ENCODE data around the gene GNAZ.
"Not testable (repeated sequence)": the region's sequence is repeated elsewhere in the genome, so short reads cannot be mapped to it uniquely, and the experiment has no call there.

The GNAZ gene

GRCh38 chr22:23070418-23071229 lies at the start of gene GNAZ:
Gene GNAZ (plus strand): TSS chr22:23070519. CDS start chr22:23095696, 25,177 bp downstream.
- DNase-seq = no peak

DNA sequence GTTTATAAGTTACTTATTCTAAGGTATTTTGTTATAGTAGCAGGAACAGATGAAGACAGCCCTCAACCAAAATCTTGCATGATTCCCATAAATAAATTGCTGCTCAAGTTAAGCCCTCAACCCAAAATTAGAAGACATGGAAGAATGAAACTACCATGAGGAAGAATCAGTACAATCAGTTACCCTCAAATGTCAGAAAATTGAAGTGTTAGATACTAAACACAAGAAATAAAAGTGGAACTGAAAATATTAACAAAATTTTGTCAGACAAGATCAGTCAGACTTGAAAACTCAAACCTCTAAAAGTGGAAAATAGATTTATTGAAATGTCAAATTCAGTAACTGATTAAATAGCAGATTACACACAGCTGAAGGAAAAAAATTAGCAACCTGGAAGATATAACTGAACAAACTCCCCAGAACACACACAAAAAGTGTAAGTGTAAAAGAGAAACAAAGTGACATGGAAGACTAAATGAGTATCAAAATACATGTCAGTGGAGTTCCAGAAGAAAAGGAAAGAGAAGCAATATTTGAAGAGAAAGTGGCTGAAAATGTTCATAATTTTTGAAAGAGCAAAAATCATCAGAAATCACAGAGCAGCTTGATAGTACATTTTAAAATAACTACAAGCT lies 49.5 kb upstream of the GNAZ start:
- no peak for DNase-seq

GRCh38 chr22:23021660-23022353 lies 48.5 kb upstream of the GNAZ start:
- DNase-seq = not testable (repeated sequence)

- no peak for DNase-seq
Measured at GRCh38 chr22:23023294-23023693, 47.0 kb upstream of the GNAZ start.

- DNase-seq = no peak
Measured at GRCh38 chr22:23026777-23027176, 43.5 kb upstream of the GNAZ start.

- not testable (repeated sequence) for DNase-seq
Measured at GRCh38 chr22:23027849-23028248, 42.5 kb upstream of the GNAZ start.

DNA sequence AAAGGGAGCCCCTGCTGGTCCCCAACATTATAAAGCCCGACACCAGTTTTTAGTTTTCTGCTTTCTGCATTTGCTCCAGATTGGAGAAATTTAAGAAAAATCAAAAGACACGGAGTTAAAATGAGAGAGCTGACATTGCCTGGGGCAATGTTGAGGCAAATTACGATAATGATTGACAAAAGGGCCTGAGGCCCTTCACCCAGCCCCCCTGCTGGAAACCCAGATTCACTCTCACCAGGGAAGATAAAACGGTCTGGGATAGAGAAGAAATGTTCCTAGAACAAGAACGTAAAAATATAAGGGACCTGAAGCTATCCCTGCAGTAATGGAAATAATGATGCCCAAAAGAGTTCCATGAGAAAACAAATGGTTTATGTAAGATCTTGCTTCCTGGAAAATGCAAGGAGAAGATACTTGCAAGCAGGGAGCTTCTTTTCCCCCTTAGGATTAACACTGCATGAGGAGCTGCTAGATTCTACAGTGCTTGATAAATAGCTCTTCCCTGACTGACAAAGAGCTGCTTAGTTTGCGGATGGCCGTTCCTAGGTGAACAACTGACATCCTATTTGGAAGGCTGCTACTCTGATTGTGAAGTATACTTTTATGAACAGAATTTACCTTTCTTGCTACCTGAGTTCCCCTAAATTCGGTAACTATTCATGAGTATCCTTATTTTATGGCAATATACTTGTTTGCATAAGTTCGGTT lies 40.6 kb upstream of the GNAZ start:
- DNase-seq = no peak

DNA sequence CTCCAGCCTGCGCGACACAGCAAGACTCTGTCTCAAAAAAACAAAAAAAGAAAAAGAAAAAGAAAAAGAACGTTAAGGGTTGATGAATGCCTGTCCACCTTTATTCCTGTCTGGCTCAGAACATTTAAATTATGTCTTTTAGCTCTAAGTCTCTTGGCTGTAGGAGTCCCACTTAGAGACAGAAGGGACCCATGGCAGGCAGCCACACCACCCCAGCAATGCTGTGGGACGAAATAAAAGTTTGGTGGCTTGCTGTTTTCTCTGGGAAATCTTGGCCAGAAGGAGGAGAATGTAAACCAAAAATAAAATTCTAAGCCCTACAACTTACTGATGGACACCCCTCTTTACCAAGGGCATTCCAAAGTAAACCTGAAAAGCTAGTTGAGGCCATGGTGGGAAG lies 38.9 kb upstream of the GNAZ start:
- DNase-seq = no peak

GRCh38 chr22:23031786-23032185 lies 38.5 kb upstream of the GNAZ start:
- no peak for DNase-seq

GRCh38 chr22:23032658-23033057 lies 37.7 kb upstream of the GNAZ start:
- no peak for DNase-seq

GRCh38 chr22:23033116-23033905 lies 37.0 kb upstream of the GNAZ start:
- DNase-seq = no peak

- no peak for DNase-seq
Measured at GRCh38 chr22:23034621-23035556, 35.4 kb upstream of the GNAZ start.

DNA sequence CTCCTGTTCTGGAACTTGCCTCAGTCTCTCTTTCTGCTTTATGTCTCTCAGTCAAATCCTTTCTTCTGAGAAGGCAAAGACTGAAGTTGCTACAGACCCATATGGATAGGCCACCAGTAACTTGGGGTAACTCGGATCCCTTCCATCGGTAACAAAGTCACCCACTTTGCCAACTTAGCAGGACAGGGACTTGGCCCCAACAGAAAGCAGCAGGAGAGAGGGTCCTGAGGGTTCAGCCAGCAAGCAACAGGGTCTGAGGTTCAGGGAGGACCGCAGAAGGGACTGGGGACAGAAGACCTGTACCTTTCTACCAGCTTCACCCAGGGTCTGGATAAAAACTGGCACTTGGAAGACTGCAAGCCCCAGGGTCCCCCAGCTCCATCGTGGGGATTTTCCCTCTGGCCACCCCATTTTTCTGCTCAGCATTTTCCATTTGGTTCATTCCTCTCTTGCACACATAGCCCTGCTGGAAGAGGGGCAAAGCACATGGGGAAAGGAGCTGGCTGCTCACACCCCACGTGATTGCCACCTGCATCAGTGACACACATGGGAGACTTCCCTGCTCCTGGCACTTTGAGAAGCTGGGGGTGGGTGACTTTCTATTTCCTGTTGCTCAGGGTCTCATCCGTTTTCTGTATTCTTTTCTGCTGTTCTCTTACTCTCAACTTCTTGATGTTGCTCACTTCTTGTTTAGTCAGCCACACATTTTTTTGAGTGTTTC lies 34.6 kb upstream of the GNAZ start:
- no peak for DNase-seq

DNA sequence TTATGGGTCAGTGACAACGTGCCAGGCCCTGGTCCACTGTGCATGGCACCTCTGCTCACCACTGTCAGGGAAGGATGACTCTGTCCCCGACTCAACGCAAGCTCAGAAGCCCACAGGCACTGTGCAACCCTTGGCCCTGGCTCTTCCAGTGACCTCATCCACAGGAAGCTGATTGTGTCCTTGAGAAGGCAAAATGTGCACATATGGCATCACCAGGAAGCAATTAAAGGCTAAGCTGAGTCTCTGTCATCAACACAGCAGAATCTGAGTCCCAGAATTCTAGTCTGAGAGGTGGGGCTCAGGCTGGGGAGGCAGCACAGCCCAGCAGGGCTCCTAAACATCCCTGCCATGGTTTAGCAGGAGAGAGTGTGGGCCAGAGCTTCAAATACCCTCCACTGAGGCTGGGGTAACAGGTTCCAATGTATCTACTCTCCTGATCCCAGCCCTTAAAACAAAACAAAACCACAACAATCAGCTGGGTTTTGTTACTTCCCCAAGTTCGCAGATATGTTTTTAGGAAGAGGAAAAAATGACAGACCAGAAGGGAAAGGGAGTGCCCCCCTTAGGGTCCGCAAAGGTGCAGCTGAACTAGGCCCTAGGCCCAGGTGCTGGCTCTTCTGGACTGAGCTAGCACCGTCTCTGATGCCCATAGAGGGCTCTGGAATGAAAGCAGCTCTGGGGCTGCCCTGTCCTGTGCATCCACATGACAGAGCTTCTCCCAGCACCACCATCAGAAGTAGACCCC lies 33.5 kb upstream of the GNAZ start:
- DNase-seq = peak in 1 of 2 experiments; percentile 42

GRCh38 chr22:23037429-23038333 lies 32.6 kb upstream of the GNAZ start:
- DNase-seq = no peak

DNA sequence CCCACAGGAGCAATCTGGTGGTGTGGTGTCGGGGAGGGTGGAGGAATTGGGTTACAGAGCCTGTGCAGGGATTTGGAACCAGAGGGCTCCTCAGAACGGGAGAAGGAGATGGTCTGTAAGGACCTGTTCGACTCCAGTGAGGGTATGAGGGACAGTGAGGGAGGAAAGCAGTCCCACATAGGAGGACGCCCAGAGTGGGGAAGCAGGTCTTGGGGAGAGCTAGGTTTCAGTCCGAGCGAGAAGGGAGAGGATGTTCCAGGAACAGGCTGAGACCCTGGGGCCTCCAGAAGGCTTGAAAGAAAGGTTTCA lies 32.0 kb upstream of the GNAZ start:
- no peak for DNase-seq

DNA sequence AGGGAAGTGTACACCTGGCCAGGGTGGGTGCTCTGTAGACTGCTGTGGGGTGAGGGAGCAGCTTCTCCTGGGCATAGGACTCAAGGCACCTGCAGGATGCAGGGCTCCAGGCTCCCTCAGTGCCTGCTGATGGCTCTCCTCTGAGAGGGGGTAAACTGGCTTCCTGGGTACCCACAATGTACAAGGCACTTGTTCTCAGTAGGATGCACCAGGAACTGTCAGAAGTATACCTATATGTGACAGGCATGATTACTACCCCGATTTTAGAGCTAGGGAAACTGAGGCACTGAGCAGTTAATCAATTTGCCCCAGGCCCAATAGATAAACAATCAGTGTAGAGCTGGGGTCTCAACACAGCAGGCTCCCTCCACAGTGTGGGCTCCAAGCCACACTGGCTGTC lies 31.4 kb upstream of the GNAZ start:
- DNase-seq = no peak

DNA sequence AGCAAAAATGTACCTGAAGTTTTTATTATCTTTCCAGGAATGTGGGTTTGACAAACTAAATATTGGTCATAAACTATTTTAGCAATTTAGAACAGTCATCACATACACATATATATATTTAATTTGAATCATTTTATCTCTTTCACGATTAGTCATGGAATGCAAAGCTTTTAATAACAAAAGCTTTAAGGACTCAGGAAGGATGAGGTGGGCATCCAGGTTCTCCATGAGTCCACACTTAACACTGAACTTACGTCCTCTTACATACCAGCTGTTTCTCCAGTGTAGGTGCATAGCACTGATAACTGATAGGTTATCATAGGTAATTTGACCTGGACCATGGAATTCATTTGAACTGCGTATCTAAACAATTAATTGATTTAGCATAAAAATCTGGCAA lies 28.1 kb upstream of the GNAZ start:
- no peak for DNase-seq

DNA sequence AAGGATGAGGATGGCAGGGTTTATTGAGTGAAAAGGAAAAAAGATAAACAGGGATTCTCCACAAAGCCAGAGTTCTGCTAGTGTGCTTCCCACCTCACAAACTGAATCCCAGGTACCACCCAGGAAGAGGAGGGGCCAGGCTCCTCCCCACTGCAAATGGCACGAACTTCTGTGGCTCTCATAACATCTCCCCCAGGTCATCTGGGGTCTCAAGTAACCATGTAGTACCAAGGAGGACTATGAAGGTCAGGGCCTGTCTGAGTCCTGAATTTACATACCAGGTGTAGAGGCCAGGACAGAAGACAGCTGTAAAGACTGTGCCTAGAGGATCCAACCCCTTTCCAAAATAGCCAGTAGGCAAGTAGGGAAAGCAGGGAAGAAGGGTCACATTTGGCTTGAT lies 25.7 kb upstream of the GNAZ start:
- DNase-seq = no peak

Data from SHP77 (cell line).